Neural progenitor cell (in vitro differentiated cells): ENCODE data around the gene IL21R. TPM values are rescaled to one million over a fixed set of nuclear protein-coding genes. Genes with fewer than 3 reads are reported as not detected.

Experiments
- DNase-seq: peaks from one replicate; pipeline ENCODE4 v3.0.0-alpha.2; 2016; ENCODE audit warnings: low spot score
- H2AFZ ChIP-seq: fragments of 200-600 bp; sonication (generic); replicated peaks from 2 replicates; pipeline ENCODE4 v1.6.1; 2016; ENCODE audit warnings: antibody characterized with exemption
- H3F3A ChIP-seq: fragments of 200-600 bp; sonication (generic); 2 replicates; pipeline ENCODE4 v1.6.1; 2016; ENCODE audit warnings: antibody characterized with exemption, low read depth
- H3K27ac ChIP-seq: fragments of 200-600 bp; sonication (generic); 2 replicates; pipeline ENCODE4 v1.5.1; 2016; ENCODE audit warnings: mild to moderate bottlenecking
- H3K27me3 ChIP-seq: fragments of 200-600 bp; sonication (generic); 2 replicates; pipeline ENCODE4 v1.6.1; 2016; ENCODE audit warnings: mild to moderate bottlenecking, moderate library complexity
- H3K36me3 ChIP-seq: fragments of 200-600 bp; sonication (generic); 2 replicates; pipeline ENCODE4 v1.5.1; 2016
- H3K4me1 ChIP-seq: fragments of 200-600 bp; sonication (generic); 2 replicates; pipeline ENCODE4 v1.6.1; 2016; ENCODE audit warnings: mixed run types
- H3K4me2 ChIP-seq: fragments of 200-600 bp; sonication (generic); 2 replicates; pipeline ENCODE4 v1.6.1; 2016
- H3K4me3 ChIP-seq: fragments of 200-600 bp; sonication (generic); 2 replicates; pipeline ENCODE4 v1.5.1; 2016
- H3K79me2 ChIP-seq: fragments of 200-600 bp; sonication (generic); 2 replicates; pipeline ENCODE4 v1.6.1; 2016; ENCODE audit warnings: low read depth
- H3K9ac ChIP-seq: fragments of 200-600 bp; sonication (generic); 2 replicates; pipeline ENCODE4 v1.6.1; 2016
- H3K9me3 ChIP-seq: fragments of 200-600 bp; sonication (generic); 2 replicates; pipeline ENCODE4 v1.5.1; 2016; ENCODE audit warnings: low read depth
- H4K20me1 ChIP-seq: fragments of 200-600 bp; sonication (generic); 2 replicates; pipeline ENCODE4 v1.6.1; 2016; ENCODE audit warnings: low read depth
- H3K27ac Mint-ChIP-seq: 3 replicates; pipeline ENCODE4 v1.8.0; 2021; ENCODE audit warnings: mixed read lengths
- H3K27me3 Mint-ChIP-seq: 2 replicates; pipeline ENCODE4 v1.8.0; 2022; ENCODE audit warnings: low read depth, mild to moderate bottlenecking, inconsistent platforms, moderate library complexity, mixed read lengths; ENCODE audit not compliant: insufficient read depth
- H3K36me3 Mint-ChIP-seq: 3 replicates; pipeline ENCODE4 v1.8.0; 2021; ENCODE audit warnings: mixed read lengths
- H3K4me1 Mint-ChIP-seq: 3 replicates; pipeline ENCODE4 v1.8.0; 2021; ENCODE audit warnings: mixed read lengths
- H3K4me3 Mint-ChIP-seq: 3 replicates; pipeline ENCODE4 v1.8.0; 2021; ENCODE audit warnings: mild to moderate bottlenecking, moderate library complexity, mixed read lengths
- H3K9me3 Mint-ChIP-seq: 3 replicates; pipeline ENCODE4 v1.8.0; 2020; ENCODE audit warnings: mixed read lengths
- CTCF ChIP-seq: fragments of 200-600 bp; sonication (generic); IDR thresholded peaks from 2 replicates; pipeline ENCODE4 v1.5.1; 2017; ENCODE audit warnings: antibody characterized with exemption, mild to moderate bottlenecking
- EZH2 ChIP-seq: fragments of 200-600 bp; sonication (generic); IDR thresholded peaks from 2 replicates; pipeline ENCODE4 v1.6.1; 2017; ENCODE audit warnings: antibody characterized with exemption, mild to moderate bottlenecking, moderate library complexity
- EZH2phosphoT487 ChIP-seq: fragments of 200-600 bp; sonication (generic); IDR thresholded peaks from 2 replicates; pipeline ENCODE4 v1.6.1; 2017; ENCODE audit warnings: antibody characterized with exemption
- total RNA-seq: library from RNA; depleted of rRNA; stranded (reverse); fragments of >200 nt; gene quantifications from 2 replicates; pipeline ENCODE4 v1.2.3, GENCODE V29; 2015; ENCODE audit warnings: low replicate concordance

Gene IL21R
- total RNA-seq, 1 donor from 2014 or later = not detected

- no peaks in the 10 kb centered on the region for H3K9me3 ChIP-seq
- TF ChIP-seq CTCF = no peak
- no peak for TF ChIP-seq EZH2
- no peak for TF ChIP-seq EZH2phosphoT487
- no peaks in the 10 kb centered on the region for H3K4me1 ChIP-seq
- H3K4me1 Mint-ChIP-seq = no peaks in the 10 kb centered on the region
- H3K27me3 ChIP-seq = no peaks in the 10 kb centered on the region
- no peaks in the 10 kb centered on the region for H3K79me2 ChIP-seq
- H3K27me3 Mint-ChIP-seq = peaks cover 2% of the 10 kb centered on the region
- H3K9me3 Mint-ChIP-seq = peaks cover 8% of the 10 kb centered on the region
- no peak overlapping the region for H3K27ac ChIP-seq
- H3K36me3 ChIP-seq = no peaks in the 10 kb centered on the region
- H3F3A ChIP-seq = no peaks in the 10 kb centered on the region
- no peaks in the 10 kb centered on the region for H4K20me1 ChIP-seq
- H3K4me2 ChIP-seq = no peak overlapping the region
- DNase-seq = no peak
- H2AFZ ChIP-seq = no peak overlapping the region
- H3K36me3 Mint-ChIP-seq = no peaks in the 10 kb centered on the region
- no peak overlapping the region for H3K27ac Mint-ChIP-seq
- H3K9ac ChIP-seq = no peak overlapping the region
- H3K4me3 Mint-ChIP-seq = no peak overlapping the region
- no peak overlapping the region for H3K4me3 ChIP-seq
Measured at GRCh38 chr16:27389272-27389961, 12.6 kb upstream of the IL21R start.

GRCh38 chr16:27390151-27390550 lies 11.8 kb upstream of the IL21R start:
- Histone ChIP-seq H3K9me3 (peaks cover 3% of the 10 kb centered on the region), H3K4me2 (no peak overlapping the region), H3K4me1 (no peaks in the 10 kb centered on the region), H3K9ac (no peak overlapping the region), H3K27me3 (no peaks in the 10 kb centered on the region), H2AFZ (no peak overlapping the region), H3K36me3 (no peaks in the 10 kb centered on the region), H3K27ac (no peak overlapping the region), H3K79me2 (no peaks in the 10 kb centered on the region), H3F3A (no peaks in the 10 kb centered on the region), H3K4me3 (no peak overlapping the region), H4K20me1 (no peaks in the 10 kb centered on the region)
- no peak overlapping the region for H3K27ac Mint-ChIP-seq
- no peaks in the 10 kb centered on the region for H3K4me1 Mint-ChIP-seq
- TF ChIP-seq EZH2phosphoT487 (no peak), CTCF (no peak), EZH2 (no peak)
- H3K4me3 Mint-ChIP-seq = no peak overlapping the region
- peaks cover 2% of the 10 kb centered on the region for H3K27me3 Mint-ChIP-seq
- no peak for DNase-seq
- H3K9me3 Mint-ChIP-seq = peaks cover 3% of the 10 kb centered on the region
- no peaks in the 10 kb centered on the region for H3K36me3 Mint-ChIP-seq

GRCh38 chr16:27392671-27393070 lies 9.3 kb upstream of the IL21R start:
- H2AFZ ChIP-seq = no peak overlapping the region
- Mint-ChIP-seq H3K27me3 (no peaks in the 10 kb centered on the region), H3K4me3 (no peak overlapping the region), H3K27ac (no peak overlapping the region), H3K9me3 (peaks cover 13% of the 10 kb centered on the region), H3K36me3 (no peaks in the 10 kb centered on the region), H3K4me1 (no peaks in the 10 kb centered on the region)
- no peaks in the 10 kb centered on the region for H3F3A ChIP-seq
- H3K4me3 ChIP-seq = no peak overlapping the region
- H3K27ac ChIP-seq = no peak overlapping the region
- H3K9me3 ChIP-seq = peaks cover 6% of the 10 kb centered on the region
- H3K79me2 ChIP-seq = no peaks in the 10 kb centered on the region
- no peaks in the 10 kb centered on the region for H3K27me3 ChIP-seq
- no peak overlapping the region for H3K4me2 ChIP-seq
- H3K4me1 ChIP-seq = no peaks in the 10 kb centered on the region
- no peaks in the 10 kb centered on the region for H4K20me1 ChIP-seq
- H3K36me3 ChIP-seq = no peaks in the 10 kb centered on the region
- no peak overlapping the region for H3K9ac ChIP-seq
- no peak for TF ChIP-seq EZH2phosphoT487
- TF ChIP-seq EZH2 = no peak
- TF ChIP-seq CTCF = no peak
- no peak for DNase-seq
